Stimulated activated CD4-positive, alpha-beta T cell treated with anti-CD3 and anti-CD28 coated beads, TNF-alpha, amount 100 ng/mL, for 48 hours (primary cell): ENCODE data around the gene CD63.
"Not testable (repeated sequence)": the region's sequence is repeated elsewhere in the genome, so short reads cannot be mapped to it uniquely, and the experiment has no call there.

Experiments
- DNase-seq, 3 donors: peaks; one replicate each; pipeline ENCODE4 v3.0.0-alpha.2; 2020; ENCODE audit warnings: low read depth in 3 of 3

The CD63 gene, protein sequence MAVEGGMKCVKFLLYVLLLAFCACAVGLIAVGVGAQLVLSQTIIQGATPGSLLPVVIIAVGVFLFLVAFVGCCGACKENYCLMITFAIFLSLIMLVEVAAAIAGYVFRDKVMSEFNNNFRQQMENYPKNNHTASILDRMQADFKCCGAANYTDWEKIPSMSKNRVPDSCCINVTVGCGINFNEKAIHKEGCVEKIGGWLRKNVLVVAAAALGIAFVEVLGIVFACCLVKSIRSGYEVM

DNA sequence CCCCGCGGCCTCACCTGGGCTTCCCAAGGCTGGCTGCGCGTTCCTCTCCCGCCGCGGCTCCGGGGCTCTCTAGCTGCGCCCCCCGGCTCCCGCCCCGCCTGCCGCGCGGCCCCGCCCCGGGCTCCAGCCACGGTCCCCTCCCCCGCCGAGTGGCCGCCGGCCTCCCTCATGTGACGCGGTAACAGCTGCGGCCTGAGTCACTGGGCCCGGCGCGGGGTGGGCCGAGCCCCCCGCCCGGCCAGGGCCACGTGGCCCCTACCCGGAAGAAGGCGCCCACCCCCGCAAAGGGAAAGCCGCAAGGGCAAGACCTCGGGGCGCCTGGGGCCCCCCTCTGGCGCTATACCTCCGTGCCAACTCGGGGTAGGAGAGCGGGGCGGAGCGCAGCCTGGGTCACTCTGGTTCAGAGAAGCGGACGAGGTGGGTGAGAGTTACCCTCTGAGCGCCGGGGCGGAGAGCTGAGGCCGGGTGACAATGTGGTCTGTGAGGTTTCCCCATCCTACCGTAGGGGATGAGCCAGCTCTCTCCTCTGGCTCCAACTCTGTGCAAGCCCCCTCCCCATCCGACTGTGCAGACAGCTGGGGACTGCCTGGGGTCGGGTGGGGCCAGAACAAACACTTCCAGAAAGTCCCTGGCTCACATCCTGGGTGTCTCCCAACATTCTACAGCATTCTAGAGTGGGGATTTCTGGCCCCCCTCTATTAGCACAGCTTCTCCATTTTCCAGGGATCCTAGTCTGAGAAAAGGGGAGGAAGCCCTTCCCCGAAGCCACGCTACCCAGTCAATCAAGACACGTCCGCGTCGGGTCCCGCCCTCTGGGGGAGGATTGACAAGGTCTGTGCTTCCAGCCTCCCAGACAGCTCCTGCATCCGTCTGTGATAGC, at the start of gene CD63:
Gene CD63, minus strand, starts transcription at position 71 of the 880 bp plus-strand sequence. CDS start 668 bp downstream, outside the sequence.
- DNase-seq, result peak; percentile 55 to 73 (median 63)

DNA sequence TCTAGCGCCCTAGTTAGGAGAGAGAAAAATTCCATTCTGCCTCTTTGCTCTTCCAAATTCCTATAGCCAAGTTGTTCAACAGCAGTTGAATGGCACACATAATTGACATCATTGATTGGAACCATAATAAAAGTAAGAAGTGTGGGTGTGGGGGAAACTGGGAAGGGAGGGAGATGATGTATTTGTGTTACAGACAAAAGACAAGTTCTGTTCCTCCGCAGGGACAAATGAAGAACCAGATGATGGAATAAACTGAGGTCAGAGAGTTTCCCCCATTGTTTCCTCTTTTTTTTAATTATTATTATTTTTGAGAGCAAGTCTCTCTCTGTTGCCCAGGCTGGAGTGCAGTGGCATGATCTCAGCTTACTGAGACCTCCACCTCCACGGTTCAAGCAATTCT, 49.0 kb upstream of the CD63 start:
- no peak for DNase-seq

DNA sequence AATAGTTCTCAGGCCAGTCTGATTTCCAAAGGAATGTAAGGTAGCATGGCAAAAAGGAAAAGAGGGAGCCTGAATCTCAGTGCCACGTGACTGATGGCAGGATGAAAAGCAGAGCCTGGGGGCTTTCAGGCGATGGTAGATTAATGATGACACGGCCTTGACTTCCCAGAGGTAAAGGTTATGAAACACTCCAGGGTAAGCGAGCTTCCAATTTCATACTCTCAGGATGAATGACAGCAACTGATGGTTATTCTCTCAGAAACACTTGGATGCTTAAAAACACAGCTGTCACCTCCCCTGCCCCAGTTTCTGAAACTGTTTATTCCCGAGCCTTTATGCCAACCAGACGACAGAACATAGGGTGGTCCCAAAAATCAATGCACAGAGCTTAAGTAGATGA, 42.9 kb upstream of the CD63 start:
- no peak for DNase-seq

DNA sequence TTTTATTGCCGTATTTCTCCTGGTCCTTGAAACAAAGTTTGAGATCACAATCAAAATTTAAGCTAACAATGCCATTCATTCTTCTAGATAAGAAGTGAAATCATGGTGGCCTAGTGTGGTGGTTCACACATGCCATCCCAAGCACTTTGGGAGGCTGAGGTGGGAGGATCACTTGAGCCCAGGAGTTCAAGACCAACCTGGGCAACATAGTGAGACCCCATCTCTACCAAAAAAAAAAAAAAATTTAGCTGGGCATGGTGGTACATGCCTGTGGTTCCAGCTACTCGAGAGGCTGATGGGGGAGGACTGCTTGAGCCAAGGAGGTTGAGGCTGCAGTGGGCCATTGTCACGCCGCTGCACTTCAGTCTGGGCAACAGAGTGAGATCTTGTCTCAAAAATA, 38.3 kb upstream of the CD63 start:
- no peak for DNase-seq

DNA sequence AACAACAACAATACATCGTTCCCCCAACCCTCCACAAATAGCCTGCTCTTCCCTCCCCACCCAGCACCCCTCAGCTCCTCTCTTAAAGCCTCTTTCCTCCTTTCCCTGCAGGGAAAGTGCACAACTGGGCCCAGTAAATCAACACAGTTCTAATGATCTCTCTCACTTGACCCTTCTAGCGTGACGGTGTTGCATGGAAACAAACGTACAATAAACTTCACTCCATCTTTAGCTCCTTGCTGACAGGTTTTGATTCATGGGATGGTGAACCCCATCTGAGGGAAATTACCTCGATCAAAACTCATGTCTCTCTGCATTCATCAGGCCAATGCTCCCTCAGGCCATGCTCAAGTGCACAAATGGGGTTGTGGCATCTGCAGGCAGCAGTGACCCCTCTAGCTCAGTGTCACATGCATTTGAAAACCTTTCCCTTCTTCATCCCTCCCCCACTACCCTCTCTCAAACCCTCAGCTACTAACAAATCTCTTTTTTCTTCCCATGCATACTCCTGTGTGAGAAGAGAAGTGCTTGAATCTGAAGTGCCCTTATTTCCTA, 37.0 kb upstream of the CD63 start:
- no peak for DNase-seq

DNA sequence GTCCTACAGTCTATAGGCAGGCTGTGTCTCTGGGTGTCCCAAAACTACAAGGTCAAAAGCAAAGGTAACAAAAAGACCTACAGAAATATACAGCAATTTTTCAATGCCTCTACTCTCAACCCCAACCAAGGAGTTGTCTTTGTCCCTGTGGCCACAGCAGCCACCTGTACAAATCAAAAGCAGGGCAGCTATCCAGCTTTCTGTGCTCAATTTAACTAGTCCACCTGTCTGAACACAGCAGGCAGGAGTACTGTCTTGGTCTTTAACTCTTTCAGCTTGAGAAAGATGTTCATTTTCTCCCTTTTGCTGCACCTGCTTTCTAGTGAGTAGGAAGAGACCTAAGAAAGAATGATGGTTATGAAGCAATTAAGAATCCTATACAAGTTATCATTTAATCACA, 33.8 kb upstream of the CD63 start:
- DNase-seq, result no peak

DNA sequence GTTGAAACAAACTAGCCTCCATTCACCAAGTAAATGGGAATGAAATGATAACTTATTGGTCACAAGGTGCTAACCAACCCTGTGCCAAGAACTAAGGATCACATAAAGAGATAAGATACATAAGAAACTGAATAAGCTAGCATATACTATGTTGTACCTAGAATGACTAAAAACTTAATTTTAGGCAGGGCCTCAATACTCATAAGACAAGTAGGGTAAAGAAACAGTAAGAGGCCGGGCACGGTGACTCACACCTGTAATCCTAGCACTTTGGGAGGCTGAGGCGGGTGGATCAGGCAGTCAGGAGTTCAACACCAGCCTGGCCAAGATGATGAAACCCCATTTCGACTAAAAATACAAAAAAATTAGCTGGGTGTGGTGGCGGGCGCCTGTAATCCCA, 31.9 kb upstream of the CD63 start:
- DNase-seq, result peak in 2 of 3 donors; percentile 26 to 61

DNA sequence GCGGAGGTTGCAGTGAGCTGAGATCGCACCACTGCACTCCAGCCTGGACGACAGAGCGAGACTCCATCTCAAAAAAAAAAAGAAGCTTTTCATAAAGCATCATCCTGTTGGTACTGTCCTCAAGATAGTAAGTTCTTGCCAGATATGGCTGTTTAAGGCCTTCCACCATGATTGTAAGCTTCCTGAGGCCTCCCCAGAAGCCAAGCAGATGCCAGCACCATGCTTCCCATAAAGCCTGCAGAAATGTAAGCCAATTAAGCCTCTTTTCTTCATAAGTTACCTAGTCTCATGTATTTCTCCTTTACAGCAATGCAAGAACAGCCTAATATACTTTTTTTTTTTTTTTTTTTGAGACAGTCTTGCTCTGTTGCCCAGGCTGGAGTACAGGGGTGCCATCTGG, 29.8 kb upstream of the CD63 start:
- DNase-seq, result not testable (repeated sequence)

DNA sequence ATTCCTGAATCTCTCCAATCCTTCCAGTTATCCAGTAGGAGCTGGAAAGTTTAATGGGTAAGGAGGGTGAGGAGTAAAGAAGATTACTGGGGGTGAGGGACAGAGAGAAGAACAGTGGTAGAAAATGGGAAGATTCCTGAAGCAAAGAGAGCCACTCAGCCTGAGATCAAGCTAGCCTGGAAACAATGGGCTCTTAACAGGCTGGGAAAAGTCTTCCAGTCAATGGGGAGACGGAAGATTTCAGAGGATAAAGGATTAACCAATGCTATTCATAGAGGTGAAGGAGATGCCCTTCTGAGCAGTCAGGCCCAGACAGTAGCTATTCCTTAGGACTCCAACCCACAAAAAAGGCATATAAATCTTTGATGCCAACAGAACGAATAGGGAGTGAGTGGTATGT, 28.9 kb upstream of the CD63 start:
- DNase-seq, result no peak

DNA sequence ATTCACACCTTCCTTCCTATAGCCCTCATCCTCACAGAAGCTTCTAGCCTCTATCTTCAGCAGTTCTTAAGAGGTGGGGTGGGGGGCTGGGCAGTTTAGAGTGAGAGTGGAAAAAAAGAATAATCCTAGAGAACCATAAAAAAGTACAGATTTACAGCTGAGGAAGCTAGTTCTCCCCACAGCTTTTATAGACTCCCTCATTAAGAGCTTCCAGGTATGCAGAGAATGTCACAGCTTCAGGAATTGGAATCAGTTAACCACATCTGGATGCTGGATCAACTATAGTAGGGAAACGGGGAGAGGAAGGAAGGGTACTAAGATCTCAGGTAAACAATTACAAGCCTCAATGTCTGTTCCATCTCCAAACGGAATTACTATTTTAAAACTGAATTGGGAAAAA, 26.4 kb upstream of the CD63 start:
- no peak for DNase-seq

DNA sequence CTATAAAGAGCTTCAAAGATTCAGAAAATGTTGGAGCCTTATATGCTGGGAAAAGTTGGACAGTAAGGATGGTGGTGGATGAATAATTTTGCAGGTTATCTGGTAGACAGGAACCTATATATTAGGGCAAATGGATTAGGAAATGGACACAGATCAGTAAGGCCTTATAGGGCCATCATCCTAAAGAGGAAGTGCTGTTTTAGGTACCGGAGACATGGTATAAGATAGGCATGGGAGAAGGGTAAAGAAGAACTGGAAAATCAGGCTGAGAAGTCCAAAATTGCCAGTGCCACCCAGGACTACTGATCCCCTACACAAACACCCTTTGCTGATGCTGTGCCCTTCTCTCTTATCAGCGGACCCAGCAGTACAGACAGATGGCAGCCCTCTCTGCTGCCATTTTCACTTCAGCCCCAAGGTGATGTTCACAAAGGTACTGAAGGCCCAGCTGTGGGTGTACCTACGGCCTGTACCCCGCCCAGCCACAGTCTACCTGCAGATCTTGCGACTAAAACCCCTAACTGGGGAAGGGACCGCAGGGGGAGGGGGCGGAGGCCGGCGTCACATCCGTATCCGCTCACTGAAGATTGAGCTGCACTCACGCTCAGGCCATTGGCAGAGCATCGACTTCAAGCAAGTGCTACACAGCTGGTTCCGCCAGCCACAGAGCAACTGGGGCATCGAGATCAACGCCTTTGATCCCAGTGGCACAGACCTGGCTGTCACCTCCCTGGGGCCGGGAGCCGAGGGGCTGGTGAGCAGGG, 19.6 kb upstream of the CD63 start:
- no peak for DNase-seq

DNA sequence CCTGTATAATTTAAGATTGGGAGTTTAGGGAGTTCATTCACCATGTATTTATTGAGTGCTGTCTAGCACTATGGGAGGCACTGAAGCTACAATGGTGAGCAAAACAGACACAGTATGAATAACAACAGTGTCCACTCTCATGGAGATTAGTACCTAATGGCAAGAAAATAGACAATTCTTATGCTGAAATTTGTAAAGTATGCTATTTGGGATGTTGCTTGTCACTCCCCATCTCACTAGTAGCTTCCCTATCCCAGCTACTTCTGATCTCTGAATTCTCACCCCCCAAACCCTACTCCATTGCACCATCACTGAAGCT, 18.1 kb upstream of the CD63 start:
- no peak for DNase-seq

DNA sequence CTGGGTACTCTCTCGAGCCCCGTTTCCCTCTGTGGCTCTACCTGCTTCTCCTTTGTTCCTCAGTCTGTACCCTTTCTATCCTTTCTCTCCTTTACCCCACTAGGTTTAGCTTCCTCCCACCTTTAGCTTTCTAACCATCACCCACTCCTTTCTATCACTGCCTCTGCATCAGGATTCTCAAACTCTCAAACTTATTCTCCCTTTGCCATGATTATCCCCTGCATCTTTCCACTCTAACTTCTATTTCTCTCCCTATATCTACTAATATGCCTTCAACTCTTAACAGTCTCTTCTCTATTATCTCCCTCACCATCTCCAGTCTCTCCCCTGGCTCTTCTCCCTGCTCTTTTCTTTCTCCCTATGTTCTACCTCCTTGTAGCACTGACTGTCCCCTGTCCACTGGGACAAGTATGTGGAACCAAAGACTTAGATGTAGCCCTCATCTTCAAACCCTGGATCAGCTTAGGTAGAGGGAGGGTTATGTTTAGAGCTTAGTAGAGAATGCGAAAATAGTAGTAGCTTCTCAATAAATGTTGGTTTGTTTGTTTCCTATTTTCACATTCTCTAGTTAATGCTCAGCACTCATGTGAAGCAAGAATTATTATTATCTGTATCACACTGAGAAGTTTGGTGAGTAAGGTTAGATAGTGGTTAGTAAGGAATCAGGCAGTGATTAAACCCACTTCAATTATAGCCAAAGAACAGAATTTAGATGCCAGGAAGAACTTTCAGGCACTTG, 17.5 kb upstream of the CD63 start:
- DNase-seq, result no peak

DNA sequence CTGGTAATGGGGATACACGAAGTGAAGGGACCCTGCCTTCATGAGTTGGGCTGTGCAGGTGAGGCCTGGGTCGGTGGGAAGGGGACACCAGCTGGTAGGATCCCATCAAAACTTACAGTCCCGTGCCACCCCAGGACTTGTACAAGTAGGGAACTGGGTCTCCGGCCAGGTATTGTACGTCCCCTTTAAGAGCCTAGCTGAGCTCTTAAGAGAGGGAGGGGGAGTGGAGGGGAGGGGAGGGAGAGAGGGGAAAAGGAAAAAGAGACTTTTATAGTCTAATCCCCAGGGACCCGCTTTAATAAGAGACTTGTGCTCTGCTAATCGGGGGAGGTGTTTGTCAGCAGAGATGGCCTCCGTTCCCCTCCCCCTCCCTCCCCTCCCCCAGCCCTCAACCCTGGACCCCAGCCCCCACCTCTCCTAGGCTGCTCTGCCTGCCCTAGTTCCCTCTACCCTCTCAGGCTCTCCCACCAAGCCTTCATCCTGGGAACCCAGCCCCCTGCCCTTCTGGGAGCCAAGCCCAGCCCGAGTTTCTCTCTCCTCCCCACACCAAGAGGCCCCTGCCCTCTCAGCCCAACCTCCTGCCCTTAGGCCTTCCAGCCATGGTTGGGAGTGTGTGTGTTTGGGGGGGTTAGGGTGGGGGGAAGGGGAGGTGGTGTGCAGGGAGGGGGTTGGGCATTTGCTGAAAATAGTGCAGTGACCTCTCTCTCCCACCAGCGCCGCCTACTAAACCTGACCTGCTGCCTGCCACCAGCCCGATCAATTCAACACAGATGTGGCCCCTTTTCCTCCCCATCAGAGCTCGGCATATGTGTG, 16.8 kb upstream of the CD63 start:
- DNase-seq, result no peak

DNA sequence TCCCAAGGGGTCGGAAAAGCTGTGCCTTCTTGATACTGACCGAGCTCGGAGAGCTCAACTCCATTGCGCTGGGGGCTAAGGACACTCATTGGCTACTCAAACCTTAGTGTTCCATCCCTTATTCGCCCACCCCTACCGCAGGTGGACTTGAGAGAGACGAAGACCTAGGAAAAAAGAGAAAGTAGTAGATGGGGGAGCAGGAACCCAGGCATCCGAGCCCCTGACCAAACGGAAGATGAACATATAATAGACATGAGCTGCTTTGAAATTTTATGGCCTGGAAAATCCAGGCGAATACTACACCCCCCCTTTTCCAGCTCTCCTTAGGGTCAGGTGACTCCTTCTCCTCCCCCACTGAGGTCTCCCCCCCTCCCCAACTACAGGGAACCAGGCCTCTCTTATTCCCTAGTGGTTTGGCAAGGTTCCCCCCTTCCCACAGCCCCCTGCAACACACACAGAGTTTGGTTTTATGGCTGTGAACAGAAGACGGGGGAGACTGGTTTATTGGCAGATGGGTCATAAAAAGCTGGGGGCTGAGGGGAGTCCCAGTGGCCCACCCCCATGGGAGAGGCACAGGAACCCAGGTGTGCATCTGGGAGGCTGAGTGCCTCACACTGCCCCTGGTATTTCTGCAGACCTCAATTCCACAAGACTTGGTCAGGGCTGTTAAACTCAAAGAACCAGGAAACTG, 15.7 kb upstream of the CD63 start:
- no peak for DNase-seq

DNA sequence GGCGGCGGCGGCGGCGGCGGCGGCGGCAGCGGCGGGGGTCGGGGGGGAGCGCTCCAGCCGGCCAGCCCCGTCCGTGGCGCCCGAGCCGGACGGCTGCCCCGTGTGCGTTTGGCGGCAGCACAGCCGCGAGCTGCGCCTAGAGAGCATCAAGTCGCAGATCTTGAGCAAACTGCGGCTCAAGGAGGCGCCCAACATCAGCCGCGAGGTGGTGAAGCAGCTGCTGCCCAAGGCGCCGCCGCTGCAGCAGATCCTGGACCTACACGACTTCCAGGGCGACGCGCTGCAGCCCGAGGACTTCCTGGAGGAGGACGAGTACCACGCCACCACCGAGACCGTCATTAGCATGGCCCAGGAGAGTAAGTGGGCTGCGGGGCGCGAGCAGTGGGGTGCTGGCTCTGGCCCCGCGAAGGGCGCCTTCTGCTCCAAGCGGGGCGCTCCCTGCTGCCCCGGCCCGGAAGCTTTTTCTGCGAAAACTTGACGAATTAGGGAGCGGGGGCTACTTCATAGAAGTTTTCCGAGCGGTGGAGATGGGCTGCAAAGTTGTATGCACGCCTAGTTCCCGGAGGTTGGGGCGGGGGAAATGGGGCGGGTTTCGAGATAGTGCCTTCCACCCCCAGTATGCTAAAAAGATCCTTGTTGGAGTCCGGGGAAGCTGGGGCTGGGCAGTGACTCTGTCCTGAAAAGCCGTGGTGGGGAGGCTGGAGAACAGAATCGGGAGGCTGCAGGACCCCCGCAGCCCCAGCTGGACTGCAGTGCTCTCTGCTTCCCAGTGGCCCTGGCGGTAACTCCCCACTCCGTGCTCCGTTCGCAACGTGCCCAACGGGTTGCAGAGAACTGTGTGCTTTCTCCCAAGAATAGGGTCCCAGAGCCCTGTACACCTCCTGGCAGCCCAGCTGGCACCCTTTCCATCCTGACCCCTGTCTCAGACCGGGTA, 14.9 kb upstream of the CD63 start:
- peak in 1 of 3 donors; percentile 42 for DNase-seq

DNA sequence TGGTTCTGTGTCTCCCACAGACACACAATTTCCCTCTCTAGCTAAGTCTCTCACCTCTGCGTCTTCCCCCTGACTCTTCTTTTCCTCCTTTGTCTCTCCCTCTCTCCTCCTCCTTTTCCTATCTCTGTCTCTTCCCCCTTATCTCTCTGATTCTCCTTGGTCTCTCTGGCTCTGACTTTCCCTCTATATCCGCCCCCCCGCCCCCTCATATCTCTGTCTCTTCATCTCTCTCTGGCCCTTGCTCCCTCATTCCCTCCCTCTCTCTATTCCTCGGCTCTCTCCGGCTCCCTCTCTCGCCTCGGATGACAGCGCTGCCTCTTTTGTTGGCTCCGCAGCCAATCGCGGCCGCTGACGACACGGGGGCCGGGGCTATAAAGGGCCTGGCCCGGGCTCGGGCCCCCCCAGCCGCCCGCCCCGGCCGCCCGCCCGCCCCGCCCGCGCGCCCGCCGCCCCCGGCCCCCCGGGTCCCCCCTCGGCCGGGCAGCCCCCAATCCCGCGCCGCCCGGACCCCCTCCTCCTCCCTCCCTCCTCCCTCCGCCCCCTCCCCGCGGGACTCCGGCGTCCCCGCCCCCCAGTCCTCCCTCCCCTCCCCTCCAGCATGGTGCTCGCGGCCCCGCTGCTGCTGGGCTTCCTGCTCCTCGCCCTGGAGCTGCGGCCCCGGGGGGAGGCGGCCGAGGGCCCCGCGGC, 14.1 kb upstream of the CD63 start, which contains the start of gene GDF11:
Gene GDF11, plus strand, starts transcription at position 404 of the 687 bp plus-strand sequence. Its CDS starts 195 bp downstream, at position 599.
- DNase-seq, result peak; percentile 52 to 72 (median 54)
